Activated CD4-positive, alpha-beta T cell treated with anti-CD3 and anti-CD28 coated beads for 36 hours (primary cell): Measurements from ENCODE around the gene RTL1. TPM values are rescaled to one million over a fixed set of nuclear protein-coding genes. Genes with fewer than 3 reads are reported as not detected.

Source experiments
- ATAC-seq: fragments of 200-7000 bp; cut with Tn5 transposase; one replicate; pipeline ENCODE4 v1.10.0; 2021; ENCODE audit warnings: mild to moderate bottlenecking, moderate library complexity
- CTCF ChIA-PET: fragments of 350-600 bp; sonication (Branson Sonifier 250); formaldehyde crosslinking; loops from one replicate; lab custom pipeline; 2021; ENCODE audit warnings: antibody characterized with exemption; lab: Charles Lee
- POLR2A ChIA-PET: fragments of 350-600 bp; sonication (Branson Sonifier 250); formaldehyde crosslinking; loops from one replicate; lab custom pipeline; 2021; ENCODE audit warnings: antibody characterized with exemption, inconsistent platforms; lab: Charles Lee
- DNase-seq: peaks from one replicate; pipeline ENCODE4 v3.0.0-alpha.2; 2020
- H3K27ac Mint-ChIP-seq: one replicate; pipeline ENCODE4 v1.8.0; 2021; ENCODE audit warnings: mixed read lengths
- H3K27me3 Mint-ChIP-seq: one replicate; pipeline ENCODE4 v1.8.0; 2021; ENCODE audit warnings: mixed read lengths
- H3K36me3 Mint-ChIP-seq: one replicate; pipeline ENCODE4 v1.8.0; 2021; ENCODE audit warnings: low read depth, mixed read lengths
- H3K4me1 Mint-ChIP-seq: one replicate; pipeline ENCODE4 v1.8.0; 2021; ENCODE audit warnings: mixed read lengths
- H3K4me3 Mint-ChIP-seq: one replicate; pipeline ENCODE4 v1.8.0; 2021; ENCODE audit warnings: mild to moderate bottlenecking, moderate library complexity, mixed read lengths
- H3K9me3 Mint-ChIP-seq: one replicate; pipeline ENCODE4 v1.8.0; 2021; ENCODE audit warnings: low read depth, mixed read lengths
- intact Hi-C, 2 experiments: fragments of 100-400 bp; cut with DNase I in 1 of 2; cut with micrococcal nuclease in 1 of 2; formaldehyde crosslinking; loops; one replicate each; pipeline versions ENCODE4 v1.14.2 to v1.15.1; 2022 to 2024; cut with DNase I, micrococcal nuclease
- total RNA-seq, 2 experiments: library from RNA; stranded (reverse); gene quantifications; one replicate each; pipeline ENCODE4 v1.2.3, GENCODE V29; 2021

Gene RTL1
- total RNA-seq, 2 experiments from 2014 or later, result not detected

- POLR2A ChIA-PET, result no interaction called here
- no peaks in the 10 kb centered on the region for H3K9me3 Mint-ChIP-seq
Observed at GRCh38 chr14:100867631-100868315, 35.7 kb downstream of the RTL1 start.

GRCh38 chr14:100866666-100867630 is 36.6 kb downstream of the RTL1 start:
- no peak for DNase-seq
- intact Hi-C loops, result no loop called here
- Mint-ChIP-seq H3K27ac (no peak overlapping the region), H3K9me3 (no peaks in the 10 kb centered on the region), H3K36me3 (no peaks in the 10 kb centered on the region), H3K4me1 (peaks cover 6% of the 10 kb centered on the region), H3K4me3 (no peak overlapping the region), H3K27me3 (peaks cover 2% of the 10 kb centered on the region)
- ChIA-PET CTCF (no interaction called here), POLR2A (no interaction called here)
- ATAC-seq, result no peak

More at GRCh38 chr14:100867631-100868315, 35.7 kb downstream of the RTL1 start:
- Mint-ChIP-seq H3K36me3 (no peaks in the 10 kb centered on the region), H3K27ac (no peak overlapping the region), H3K27me3 (peaks cover 2% of the 10 kb centered on the region), H3K4me3 (no peak overlapping the region), H3K4me1 (peaks cover 9% of the 10 kb centered on the region)
- DNase-seq (no peak), ATAC-seq (no peak)
- intact Hi-C loops, result no loop called here
- CTCF ChIA-PET, result no interaction called here

DNA sequence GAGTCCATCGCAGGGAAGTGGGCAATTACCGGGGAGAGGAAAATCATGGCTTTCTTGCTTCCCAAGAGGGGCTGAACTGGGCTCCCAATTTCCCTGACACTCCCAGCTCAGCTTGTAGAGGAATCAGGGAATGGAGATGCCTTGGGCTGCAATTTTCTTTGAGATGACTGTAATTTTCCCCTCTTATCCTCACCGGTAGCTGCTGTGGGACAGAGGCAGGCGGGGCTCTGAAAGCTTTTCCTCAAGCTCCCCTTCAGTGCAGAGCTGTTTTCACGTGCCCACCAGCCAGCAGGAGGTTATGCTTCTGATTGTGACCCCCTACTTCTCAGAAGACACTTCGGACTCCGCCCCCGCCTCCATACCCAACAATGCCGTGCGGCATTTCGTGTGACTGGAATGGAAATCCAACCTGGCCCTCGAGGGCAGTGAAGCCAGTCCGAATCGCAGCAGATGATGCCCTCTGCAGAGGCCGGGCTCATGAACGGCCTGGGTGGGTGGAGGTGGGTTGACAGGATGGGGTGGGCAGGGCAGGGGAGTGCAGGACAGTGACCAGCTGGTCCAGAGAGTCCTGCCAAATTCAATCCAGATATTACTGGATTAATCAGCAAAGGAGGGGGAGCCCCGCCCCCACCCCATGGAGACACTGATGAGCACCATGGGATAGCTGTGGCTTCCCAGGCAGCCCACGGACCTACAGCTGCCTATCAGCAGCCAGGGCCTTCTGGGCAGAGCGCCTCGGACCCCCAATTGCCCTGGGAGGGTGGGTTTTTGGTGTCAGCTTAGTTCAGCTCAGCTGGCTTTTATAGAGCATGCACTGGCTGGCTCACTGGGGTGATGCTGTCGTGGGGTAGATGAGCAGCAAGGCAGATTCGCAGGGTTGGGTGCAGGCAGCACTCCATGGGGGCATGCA is 37.6 kb downstream of the RTL1 start:
- CTCF ChIA-PET, result no interaction called here
- Mint-ChIP-seq H3K9me3 (no peaks in the 10 kb centered on the region), H3K27ac (no peak overlapping the region), H3K4me1 (no peaks in the 10 kb centered on the region), H3K4me3 (no peak overlapping the region), H3K27me3 (peaks cover 2% of the 10 kb centered on the region), H3K36me3 (no peaks in the 10 kb centered on the region)
- no peak for ATAC-seq
- POLR2A ChIA-PET, result no interaction called here
- intact Hi-C loops, result no loop called here
- no peak for DNase-seq

DNA sequence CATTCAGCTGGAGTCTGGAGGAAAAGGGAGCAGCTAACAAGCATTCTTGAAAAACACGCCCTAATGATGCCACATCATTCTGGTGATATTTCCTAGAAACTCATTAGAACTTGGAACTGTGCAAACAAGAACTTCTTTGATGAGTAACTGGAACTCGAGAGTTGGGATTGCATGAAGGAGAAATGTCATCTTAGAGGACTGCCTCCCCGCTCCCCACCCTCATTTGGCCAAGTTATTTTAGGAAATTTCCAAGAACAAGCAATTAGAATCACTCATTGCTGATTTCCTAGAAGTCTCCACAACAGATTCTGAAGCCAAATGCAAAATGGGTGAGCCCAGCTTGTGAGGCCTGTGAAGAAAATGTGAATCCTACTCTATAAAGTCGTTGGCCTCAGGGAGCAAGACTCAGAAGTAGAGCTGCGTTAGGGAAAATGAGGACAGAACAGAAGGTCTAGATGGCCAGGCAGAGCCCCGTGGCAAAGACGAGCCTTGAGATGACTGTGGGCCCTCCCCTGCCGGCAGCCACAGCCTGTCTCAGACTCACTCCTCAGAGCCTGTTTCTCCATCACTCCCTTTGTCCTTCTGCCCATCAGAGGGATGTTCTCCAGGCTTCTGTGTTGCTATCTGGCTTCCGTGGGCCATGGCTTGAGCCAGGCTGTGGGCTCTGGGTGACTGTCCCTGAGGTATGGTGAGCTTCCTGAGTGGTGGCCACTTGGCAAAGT is 38.4 kb downstream of the RTL1 start:
- Mint-ChIP-seq H3K4me3 (no peak overlapping the region), H3K9me3 (no peaks in the 10 kb centered on the region), H3K4me1 (no peaks in the 10 kb centered on the region), H3K36me3 (no peaks in the 10 kb centered on the region), H3K27ac (no peak overlapping the region), H3K27me3 (peaks cover 4% of the 10 kb centered on the region)
- ChIA-PET POLR2A (no interaction called here), CTCF (interaction anchor here (0.6 to 1.3 kb wide), 2 partner anchors 10 to 147 kb away, joined by 3 to 4 read pairs; no protein-coding TSS in a partner anchor)
- intact Hi-C loops, result no loop called here
- ATAC-seq (no peak), DNase-seq (no peak)

- POLR2A ChIA-PET, result no interaction called here
- no peak for ATAC-seq
Observed at GRCh38 chr14:100864206-100864605, 39.3 kb downstream of the RTL1 start.

DNA sequence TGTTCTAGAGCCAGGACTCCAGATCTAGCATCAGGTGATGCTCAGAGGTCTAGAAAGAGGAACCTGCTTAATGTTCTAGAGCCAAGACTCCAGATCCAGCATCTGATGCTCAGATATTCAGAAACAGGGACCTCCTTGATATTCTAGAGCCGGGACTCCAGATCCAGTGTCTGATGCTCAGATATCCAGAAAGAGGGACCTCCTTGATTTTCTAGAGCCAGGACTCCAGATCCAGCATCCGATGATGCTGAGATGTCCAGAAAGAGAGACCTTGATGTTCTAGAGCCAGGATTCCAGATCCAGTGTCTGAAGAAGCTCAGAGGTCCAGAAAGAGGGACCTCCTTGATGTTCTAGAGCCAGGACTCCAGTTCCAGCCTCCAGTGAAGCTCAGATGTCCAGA is 40.7 kb downstream of the RTL1 start:
- intact Hi-C loops, result no loop called here
- Mint-ChIP-seq H3K4me1 (no peaks in the 10 kb centered on the region), H3K9me3 (no peaks in the 10 kb centered on the region), H3K4me3 (no peak overlapping the region), H3K27ac (no peak overlapping the region), H3K27me3 (peaks cover 3% of the 10 kb centered on the region), H3K36me3 (no peaks in the 10 kb centered on the region)
- POLR2A ChIA-PET, result no interaction called here
- CTCF ChIA-PET, result interaction anchor here (1.4 kb wide), 1 partner anchor 10 kb away, joined by 5 read pairs; no protein-coding TSS in a partner anchor
- no peak for DNase-seq
- ATAC-seq, result no peak

More at GRCh38 chr14:100864206-100864605, 39.3 kb downstream of the RTL1 start:
- Mint-ChIP-seq H3K9me3 (no peaks in the 10 kb centered on the region), H3K27ac (no peak overlapping the region), H3K4me3 (no peak overlapping the region), H3K4me1 (no peaks in the 10 kb centered on the region), H3K36me3 (no peaks in the 10 kb centered on the region), H3K27me3 (peaks cover 4% of the 10 kb centered on the region)
- intact Hi-C loops, result no loop called here
- CTCF ChIA-PET, result interaction anchor here (1.3 kb wide), 1 partner anchor 9 kb away, joined by 3 read pairs; no protein-coding TSS in a partner anchor
- DNase-seq, result no peak

GRCh38 chr14:100862277-100862676 is 41.2 kb downstream of the RTL1 start:
- no peaks in the 10 kb centered on the region for H3K36me3 Mint-ChIP-seq
- no peak for ATAC-seq
- peaks cover 3% of the 10 kb centered on the region for H3K27me3 Mint-ChIP-seq
- H3K9me3 Mint-ChIP-seq, result no peaks in the 10 kb centered on the region
- intact Hi-C loops, result no loop called here
- no peak for DNase-seq
- no peak overlapping the region for H3K27ac Mint-ChIP-seq
- H3K4me3 Mint-ChIP-seq, result no peak overlapping the region
- H3K4me1 Mint-ChIP-seq, result no peaks in the 10 kb centered on the region
- CTCF ChIA-PET, result interaction anchor here (1.4 kb wide), 1 partner anchor 10 kb away, joined by 5 read pairs; no protein-coding TSS in a partner anchor
- POLR2A ChIA-PET, result no interaction called here

- intact Hi-C loops, result no loop called here
- Mint-ChIP-seq H3K9me3 (no peaks in the 10 kb centered on the region), H3K4me1 (no peaks in the 10 kb centered on the region), H3K36me3 (no peaks in the 10 kb centered on the region), H3K27ac (no peak overlapping the region), H3K4me3 (no peak overlapping the region), H3K27me3 (peaks cover 3% of the 10 kb centered on the region)
- ATAC-seq, result no peak
- CTCF ChIA-PET, result no interaction called here
- DNase-seq, result no peak
- POLR2A ChIA-PET, result no interaction called here
Observed at GRCh38 chr14:100861937-100862247, 41.6 kb downstream of the RTL1 start.

DNA sequence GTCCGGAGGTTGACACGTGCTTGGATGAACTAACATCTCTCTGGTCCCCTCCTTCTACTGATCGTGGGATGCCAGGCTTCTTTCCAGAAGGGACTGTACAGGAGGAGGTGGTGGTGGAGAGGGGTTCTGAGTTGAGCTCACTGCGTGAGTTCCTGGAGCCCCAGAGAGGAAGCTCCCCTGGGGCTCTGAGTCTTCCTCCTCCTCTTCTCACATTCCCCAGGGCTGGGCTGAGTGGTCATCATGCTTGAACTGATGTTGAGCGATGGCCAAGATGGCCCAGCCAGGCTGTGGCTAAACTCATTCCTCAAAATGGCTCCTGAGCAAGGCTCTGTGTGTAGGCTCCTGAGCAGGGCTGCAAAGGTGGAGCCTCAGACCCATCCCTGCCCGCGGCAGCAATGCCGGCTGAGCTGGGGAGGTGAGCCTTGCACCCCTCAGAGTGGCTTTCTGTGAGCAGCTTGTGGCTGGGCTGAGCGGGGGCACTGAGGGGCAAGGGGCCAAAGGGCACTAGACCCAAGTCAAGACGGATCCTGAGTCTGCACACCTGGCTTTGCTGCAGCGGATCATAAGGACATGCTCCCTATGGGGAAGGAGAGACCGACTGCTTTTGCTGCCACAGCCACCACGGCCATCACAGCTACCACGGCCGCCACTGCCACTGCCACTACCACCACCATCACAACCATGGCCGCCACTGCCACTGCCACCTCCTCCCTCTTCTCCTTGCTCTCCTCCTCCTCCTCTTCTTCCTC is 42.2 kb downstream of the RTL1 start:
- peaks cover 3% of the 10 kb centered on the region for H3K27me3 Mint-ChIP-seq
- ATAC-seq (no peak), DNase-seq (no peak)
- POLR2A ChIA-PET, result no interaction called here
- H3K36me3 Mint-ChIP-seq, result no peaks in the 10 kb centered on the region
- H3K9me3 Mint-ChIP-seq, result no peaks in the 10 kb centered on the region
- H3K4me3 Mint-ChIP-seq, result no peak overlapping the region
- intact Hi-C loops, result no loop called here
- CTCF ChIA-PET, result no interaction called here
- no peaks in the 10 kb centered on the region for H3K4me1 Mint-ChIP-seq
- no peak overlapping the region for H3K27ac Mint-ChIP-seq

GRCh38 chr14:100860556-100861187 is 42.9 kb downstream of the RTL1 start:
- Mint-ChIP-seq H3K4me1 (no peaks in the 10 kb centered on the region), H3K27ac (no peak overlapping the region), H3K9me3 (no peaks in the 10 kb centered on the region), H3K27me3 (peaks cover 3% of the 10 kb centered on the region), H3K36me3 (no peaks in the 10 kb centered on the region), H3K4me3 (no peak overlapping the region)
- intact Hi-C loops, result no loop called here
- ChIA-PET CTCF (no interaction called here), POLR2A (no interaction called here)
- no peak for ATAC-seq
- no peak for DNase-seq
